Vagina (tissue), 2 donors: Measurements from ENCODE around the gene WDR55. TPM values are rescaled to one million over a fixed set of nuclear protein-coding genes. Genes with fewer than 3 reads are reported as not detected.

Experiments used
- DNase-seq, 2 donors: peaks; one replicate each; pipeline ENCODE4 v3.0.0-alpha.2; 2017; ENCODE audit errors: extremely low spot score in 2 of 2
- H3K27ac ChIP-seq: fragments of 200-600 bp; sonication (generic); one replicate; pipeline ENCODE4 v1.5.1; 2019
- H3K27me3 ChIP-seq: fragments of 200-600 bp; sonication (generic); one replicate; pipeline ENCODE4 v1.5.1; 2019
- H3K36me3 ChIP-seq, 2 donors: fragments of 200-600 bp; sonication (generic); one replicate each; pipeline ENCODE4 v1.5.1; 2017 to 2019
- H3K4me1 ChIP-seq: fragments of 200-600 bp; sonication (generic); one replicate; pipeline ENCODE4 v1.5.1; 2019
- H3K4me3 ChIP-seq, 2 donors: fragments of 200-600 bp; sonication (generic); 1 replicate in 1 of 2; 2 replicates in 1 of 2; pipeline ENCODE4 v1.5.1; 2016 to 2019
- H3K9me3 ChIP-seq: fragments of 200-600 bp; sonication (generic); one replicate; pipeline ENCODE4 v1.5.1; 2019
- CTCF ChIP-seq, 3 experiments: fragments of 450-650 bp in 2 of 3; fragments of 200-600 bp in 1 of 3; sonication (generic) in 1 of 3; IDR thresholded peaks; one replicate each; pipeline ENCODE4 v1.5.1; 2017 to 2019; ENCODE audit warnings: antibody characterized with exemption in 3 of 3, mild to moderate bottlenecking in 2 of 3, moderate library complexity in 2 of 3
- POLR2A ChIP-seq, 2 donors: fragments of 450-650 bp; IDR thresholded peaks; one replicate each; pipeline ENCODE4 v1.6.1; 2017; ENCODE audit warnings: antibody characterized with exemption in 2 of 2, mild to moderate bottlenecking in 2 of 2, moderate library complexity in 2 of 2
- POLR2AphosphoS5 ChIP-seq, 2 donors: sonication (generic); formaldehyde crosslinking; IDR thresholded peaks; one replicate each; pipeline ENCODE4 v1.9.0; 2017; ENCODE audit warnings: antibody characterized with exemption in 2 of 2, mild to moderate bottlenecking in 2 of 2, low read depth in 1 of 2; ENCODE audit not compliant: insufficient read depth in 1 of 2
- intact Hi-C: fragments of 100-400 bp; cut with DNase I; formaldehyde crosslinking; loops from one replicate; pipeline ENCODE4 v1.15.1; 2023
- total RNA-seq: library from RNA; depleted of rRNA; stranded (reverse); fragments of >200 nt; gene quantifications from one replicate; pipeline ENCODE4 v1.2.3, GENCODE V29; 2016

Gene WDR55
- total RNA-seq, 1 donor from 2014 or later: 19.9 TPM

GRCh38 chr5:140678993-140679392, 14.3 kb downstream of the WDR55 start:
- Histone ChIP-seq H3K27me3 (no peaks in the 10 kb centered on the region), H3K27ac (no peak overlapping the region), H3K36me3 (peaks cover 0 to 76% of the 10 kb centered on the region in 2 donors), H3K9me3 (no peaks in the 10 kb centered on the region), H3K4me3 (no peak overlapping the region), H3K4me1 (no peaks in the 10 kb centered on the region)
- intact Hi-C loops: no loop called here
- TF ChIP-seq CTCF (IDR thresholded peaks at IDR 0.05) (no peak), POLR2AphosphoS5 (IDR thresholded peaks at IDR 0.05; ENCODE audit: insufficient read depth in 1 of 2, low read depth in 1 of 2) (no peak), POLR2A (IDR thresholded peaks at IDR 0.05) (no peak)
- no peak for DNase-seq

GRCh38 chr5:140690376-140690932, 25.8 kb downstream of the WDR55 start:
- Histone ChIP-seq H3K27ac (peak overlapping the region; percentile 80), H3K9me3 (no peaks in the 10 kb centered on the region), H3K36me3 (peaks cover 0 to 31% of the 10 kb centered on the region in 2 donors), H3K4me3 (peak overlapping the region; percentile 66 to 86), H3K27me3 (no peaks in the 10 kb centered on the region), H3K4me1 (peaks cover 38% of the 10 kb centered on the region)
- TF ChIP-seq POLR2A (IDR thresholded peaks at IDR 0.05): no peak
- no peak for TF ChIP-seq CTCF (IDR thresholded peaks at IDR 0.05)
- no peak for TF ChIP-seq POLR2AphosphoS5 (IDR thresholded peaks at IDR 0.05; ENCODE audit: insufficient read depth in 1 of 2, low read depth in 1 of 2)
- DNase-seq: no peak
- intact Hi-C loops: no loop called here

- Histone ChIP-seq H3K4me3 (peak within 1 kb of the TSS; percentile 66 to 86), H3K9me3 (no peaks in the 10 kb centered on the region), H3K36me3 (peaks cover 0 to 38% of the 10 kb centered on the region in 2 donors), H3K27me3 (no peaks in the 10 kb centered on the region), H3K27ac (peak within 1 kb of the TSS; percentile 80), H3K4me1 (peaks cover 38% of the 10 kb centered on the region)
- TF ChIP-seq POLR2AphosphoS5 (IDR thresholded peaks at IDR 0.05; ENCODE audit: insufficient read depth in 1 of 2, low read depth in 1 of 2) (peak; percentile 88 to 93), POLR2A (IDR thresholded peaks at IDR 0.05) (no peak)
- peak in 1 of 2 donors; percentile 91 for DNase-seq
- intact Hi-C loops: no loop called here
Observed at GRCh38 chr5:140690941-140691924, 26.5 kb downstream of the WDR55 start, which contains the start of the genes HARS1 and HARS2. Gene HARS1 (minus strand): TSS chr5:140691370. CDS start chr5:140691304, 66 bp downstream. Gene HARS2 (plus strand): TSS chr5:140691455. CDS start chr5:140691649, 194 bp downstream.

- TF ChIP-seq CTCF (IDR thresholded peaks at IDR 0.05) (no peak), POLR2AphosphoS5 (IDR thresholded peaks at IDR 0.05; ENCODE audit: insufficient read depth in 1 of 2, low read depth in 1 of 2) (no peak), POLR2A (IDR thresholded peaks at IDR 0.05) (no peak)
- no peak overlapping the region for H3K4me3 ChIP-seq
- peaks cover 0 to 58% of the 10 kb centered on the region in 2 donors for H3K36me3 ChIP-seq
- H3K27me3 ChIP-seq: no peaks in the 10 kb centered on the region
- DNase-seq: no peak
- H3K9me3 ChIP-seq: no peaks in the 10 kb centered on the region
- H3K4me1 ChIP-seq: peaks cover 36% of the 10 kb centered on the region
- intact Hi-C loops: no loop called here
- H3K27ac ChIP-seq: no peak overlapping the region
Observed at GRCh38 chr5:140694276-140694675, 29.6 kb downstream of the WDR55 start.

- Histone ChIP-seq H3K4me1 (peaks cover 30% of the 10 kb centered on the region), H3K4me3 (no peak overlapping the region), H3K36me3 (peaks cover 0 to 64% of the 10 kb centered on the region in 2 donors), H3K27ac (no peak overlapping the region), H3K9me3 (no peaks in the 10 kb centered on the region), H3K27me3 (no peaks in the 10 kb centered on the region)
- peak in 1 of 2 donors; percentile 64 for DNase-seq
- TF ChIP-seq CTCF (IDR thresholded peaks at IDR 0.05) (no peak), POLR2AphosphoS5 (IDR thresholded peaks at IDR 0.05; ENCODE audit: insufficient read depth in 1 of 2, low read depth in 1 of 2) (no peak), POLR2A (IDR thresholded peaks at IDR 0.05) (no peak)
- intact Hi-C loops: no loop called here
Observed at GRCh38 chr5:140696891-140697492, 32.3 kb downstream of the WDR55 start.
